ACC112 (cell line): ENCODE data around the gene ADAM22.

Experiments used
- H2AFZ ChIP-seq: fragments of 200-600 bp; sonication (generic); one replicate; pipeline ENCODE4 v1.6.0; 2017; ENCODE audit warnings: antibody characterized with exemption, low read length; ENCODE audit not compliant: unreplicated experiment
- H3K27ac ChIP-seq: fragments of 200-600 bp; sonication (generic); 2 replicates; pipeline ENCODE4 v1.5.1; 2014; ENCODE audit warnings: low read depth, mild to moderate bottlenecking, antibody characterized with exemption, low read length, moderate library complexity
- H3K27me3 ChIP-seq: fragments of 200-600 bp; sonication (generic); 2 replicates; pipeline ENCODE4 v1.6.1; 2014; ENCODE audit warnings: mild to moderate bottlenecking, antibody characterized with exemption, low read length, moderate library complexity, mixed read lengths; ENCODE audit not compliant: insufficient read depth
- H3K36me3 ChIP-seq: fragments of 200-600 bp; sonication (generic); 2 replicates; pipeline ENCODE4 v1.6.1; 2016; ENCODE audit warnings: mild to moderate bottlenecking, antibody characterized with exemption, low read length, moderate library complexity, mixed read lengths; ENCODE audit not compliant: insufficient read depth
- H3K4me1 ChIP-seq: fragments of 200-600 bp; sonication (generic); one replicate; pipeline ENCODE4 v1.6.1; 2016; ENCODE audit warnings: low read length, mixed read lengths; ENCODE audit not compliant: insufficient read depth, unreplicated experiment, control insufficient read depth
- H3K4me3 ChIP-seq: fragments of 200-600 bp; sonication (generic); 2 replicates; pipeline ENCODE4 v1.5.1; 2014; ENCODE audit warnings: mild to moderate bottlenecking, low read depth, low read length
- H3K79me2 ChIP-seq: fragments of 200-600 bp; sonication (generic); one replicate; pipeline ENCODE4 v1.6.0; 2016; ENCODE audit warnings: low read length; ENCODE audit not compliant: control insufficient read depth, unreplicated experiment, insufficient read depth

The ADAM22 gene

DNA sequence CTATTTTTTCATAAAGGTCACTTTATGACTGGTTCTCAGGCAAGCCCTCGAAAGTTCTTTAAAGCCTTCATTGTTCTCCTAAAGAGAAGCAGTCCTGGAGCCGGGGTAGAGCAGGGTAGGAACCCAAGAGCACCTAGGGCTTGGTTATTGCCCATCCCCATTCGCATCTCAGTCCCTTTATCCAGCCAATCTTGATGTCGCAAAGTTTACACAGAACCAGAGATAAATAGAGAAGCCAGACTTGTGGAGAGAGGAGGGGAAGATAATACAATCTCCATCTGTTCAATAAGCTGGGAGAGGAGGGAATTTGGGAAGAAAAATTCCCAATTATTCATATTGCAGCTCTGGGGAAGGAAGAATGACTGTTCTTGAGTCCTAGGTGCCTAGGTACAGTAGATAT, 292.1 kb downstream of the ADAM22 start:
- H3K36me3 ChIP-seq: no peaks in the 10 kb centered on the region
- no peak overlapping the region for H3K4me3 ChIP-seq
- no peak overlapping the region for H2AFZ ChIP-seq
- no peak overlapping the region for H3K27ac ChIP-seq
- H3K79me2 ChIP-seq: no peaks in the 10 kb centered on the region
- H3K4me1 ChIP-seq: peaks cover 38% of the 10 kb centered on the region
- no peaks in the 10 kb centered on the region for H3K27me3 ChIP-seq

DNA sequence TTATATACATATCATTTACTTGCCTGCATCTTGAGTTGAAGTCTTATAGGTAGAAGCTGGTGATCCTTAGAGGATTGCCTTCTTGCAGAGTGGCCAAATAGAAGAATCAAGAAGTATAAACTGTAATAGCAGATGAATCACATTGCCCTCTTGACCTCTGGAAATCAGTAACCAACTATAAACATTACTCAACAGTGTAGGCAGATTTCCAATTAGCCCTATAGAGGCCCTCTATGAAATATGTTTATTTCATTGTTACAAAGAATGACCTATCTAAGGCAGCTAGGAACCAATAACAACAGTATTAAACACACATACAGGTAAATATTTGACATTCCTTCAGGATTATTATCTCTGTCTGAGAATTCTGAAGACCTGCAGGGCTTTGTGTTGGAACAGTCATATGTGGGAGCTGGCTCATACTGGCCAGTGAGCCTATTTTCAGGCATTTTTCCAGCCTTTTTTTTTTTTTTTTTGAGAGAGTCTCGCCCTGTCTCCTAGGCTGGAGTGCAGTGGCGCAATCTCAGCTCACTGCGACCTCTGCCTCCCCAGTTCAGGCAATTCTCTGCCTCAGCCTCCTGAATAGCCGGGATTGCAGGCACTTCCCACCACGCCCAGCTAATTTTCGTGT, 292.9 kb downstream of the ADAM22 start:
- H3K4me1 ChIP-seq: peaks cover 36% of the 10 kb centered on the region
- no peaks in the 10 kb centered on the region for H3K36me3 ChIP-seq
- H3K27ac ChIP-seq: peak overlapping the region; percentile 69
- no peak overlapping the region for H2AFZ ChIP-seq
- H3K79me2 ChIP-seq: no peaks in the 10 kb centered on the region
- no peak overlapping the region for H3K4me3 ChIP-seq
- no peaks in the 10 kb centered on the region for H3K27me3 ChIP-seq

DNA sequence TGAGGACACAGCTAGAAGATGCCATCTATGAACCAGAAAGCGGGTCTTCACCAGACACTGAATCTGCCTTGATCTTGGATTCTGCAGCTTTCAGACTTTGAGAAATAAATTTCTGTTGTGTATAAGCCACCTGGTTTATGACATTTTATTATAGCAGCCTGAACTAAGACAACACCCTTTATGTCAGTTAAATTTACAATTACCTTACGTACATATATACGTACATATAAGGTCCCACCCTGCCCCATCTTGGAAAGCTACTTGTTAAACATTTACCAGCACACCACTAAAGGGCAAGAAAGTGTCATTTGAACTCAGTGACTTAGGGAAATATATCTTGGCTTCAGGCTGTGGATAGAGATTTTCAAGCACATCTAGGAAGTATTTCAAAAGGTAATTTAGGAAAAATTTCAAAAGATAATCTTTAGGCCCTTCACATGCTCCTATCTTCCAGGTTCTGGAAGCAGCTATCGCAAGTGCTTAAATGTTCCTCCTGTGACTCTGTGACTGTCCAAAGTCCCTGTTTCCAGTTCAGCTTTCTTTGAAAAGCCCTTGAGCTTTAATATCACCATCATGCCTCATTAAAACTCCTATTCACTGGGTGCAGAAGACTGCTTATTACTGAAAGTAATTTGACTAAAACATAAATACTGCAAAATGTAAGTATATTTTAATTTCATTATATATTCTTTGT, 295.4 kb downstream of the ADAM22 start:
- no peak overlapping the region for H3K4me3 ChIP-seq
- no peaks in the 10 kb centered on the region for H3K36me3 ChIP-seq
- H3K79me2 ChIP-seq: no peaks in the 10 kb centered on the region
- no peak overlapping the region for H3K27ac ChIP-seq
- peaks cover 30% of the 10 kb centered on the region for H3K4me1 ChIP-seq
- no peak overlapping the region for H2AFZ ChIP-seq
- H3K27me3 ChIP-seq: no peaks in the 10 kb centered on the region

DNA sequence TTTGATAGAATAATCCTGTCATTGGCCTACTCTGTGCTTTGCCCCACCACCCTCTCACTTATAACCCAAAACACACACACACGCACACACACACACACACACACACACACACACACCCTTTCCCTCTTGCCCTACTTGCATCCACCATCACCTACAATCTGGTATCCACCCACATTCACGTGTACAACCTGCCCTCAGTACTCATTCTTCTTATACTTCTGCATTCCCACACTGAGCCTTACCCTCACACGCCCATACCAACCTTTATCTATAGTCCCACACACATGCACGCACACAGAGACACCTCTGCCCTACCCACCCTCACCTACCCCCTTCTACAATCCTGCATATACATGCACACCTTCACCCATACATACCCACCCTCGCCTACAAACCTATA, 296.6 kb downstream of the ADAM22 start:
- Histone ChIP-seq H3K79me2 (no peaks in the 10 kb centered on the region), H3K27me3 (no peaks in the 10 kb centered on the region), H2AFZ (no peak overlapping the region), H3K4me3 (no peak overlapping the region), H3K4me1 (peaks cover 18% of the 10 kb centered on the region), H3K27ac (no peak overlapping the region), H3K36me3 (no peaks in the 10 kb centered on the region)

DNA sequence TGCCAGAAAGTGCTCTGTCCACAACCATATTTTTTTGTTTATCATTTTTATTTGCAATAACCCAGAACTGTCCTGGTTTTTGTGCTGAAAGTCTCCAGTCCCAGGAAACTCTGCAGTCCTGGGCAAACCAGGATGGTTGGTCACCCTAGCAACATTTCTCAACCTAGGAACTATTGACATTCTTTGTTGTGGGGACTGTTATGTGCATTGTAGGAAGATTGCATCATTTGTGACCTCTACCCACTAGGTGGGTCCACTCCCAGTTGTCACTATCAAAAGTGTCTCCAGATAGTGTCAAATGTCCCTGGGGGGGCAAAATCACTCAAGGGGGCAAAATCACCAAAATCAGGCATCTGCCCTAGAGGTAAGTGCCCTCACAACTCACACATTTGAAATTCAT, 299.8 kb downstream of the ADAM22 start:
- Histone ChIP-seq H3K27me3 (no peaks in the 10 kb centered on the region), H3K36me3 (no peaks in the 10 kb centered on the region), H3K79me2 (no peaks in the 10 kb centered on the region), H3K4me1 (no peaks in the 10 kb centered on the region), H3K4me3 (no peak overlapping the region), H3K27ac (no peak overlapping the region), H2AFZ (no peak overlapping the region)

DNA sequence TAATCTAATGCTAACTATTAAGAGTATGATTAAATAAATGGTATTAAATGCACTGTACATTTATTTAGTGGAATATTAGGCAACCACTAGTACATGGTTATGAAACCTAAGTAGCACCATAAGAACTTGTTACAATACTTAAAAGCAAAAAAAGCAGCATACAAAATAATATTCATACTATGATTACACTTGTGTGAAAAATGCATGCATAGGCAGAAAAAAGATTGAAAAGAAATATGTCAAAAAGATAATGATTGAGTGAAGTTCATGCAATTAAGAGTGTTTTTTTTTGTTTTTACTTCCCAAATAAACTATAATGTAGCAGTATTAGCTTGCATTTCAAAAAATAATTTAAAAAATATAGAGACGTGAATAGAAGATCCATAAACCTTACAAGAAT, 305.8 kb downstream of the ADAM22 start:
- H2AFZ ChIP-seq: no peak overlapping the region
- H3K27me3 ChIP-seq: no peaks in the 10 kb centered on the region
- H3K36me3 ChIP-seq: no peaks in the 10 kb centered on the region
- no peaks in the 10 kb centered on the region for H3K4me1 ChIP-seq
- no peak overlapping the region for H3K27ac ChIP-seq
- no peaks in the 10 kb centered on the region for H3K79me2 ChIP-seq
- no peak overlapping the region for H3K4me3 ChIP-seq

DNA sequence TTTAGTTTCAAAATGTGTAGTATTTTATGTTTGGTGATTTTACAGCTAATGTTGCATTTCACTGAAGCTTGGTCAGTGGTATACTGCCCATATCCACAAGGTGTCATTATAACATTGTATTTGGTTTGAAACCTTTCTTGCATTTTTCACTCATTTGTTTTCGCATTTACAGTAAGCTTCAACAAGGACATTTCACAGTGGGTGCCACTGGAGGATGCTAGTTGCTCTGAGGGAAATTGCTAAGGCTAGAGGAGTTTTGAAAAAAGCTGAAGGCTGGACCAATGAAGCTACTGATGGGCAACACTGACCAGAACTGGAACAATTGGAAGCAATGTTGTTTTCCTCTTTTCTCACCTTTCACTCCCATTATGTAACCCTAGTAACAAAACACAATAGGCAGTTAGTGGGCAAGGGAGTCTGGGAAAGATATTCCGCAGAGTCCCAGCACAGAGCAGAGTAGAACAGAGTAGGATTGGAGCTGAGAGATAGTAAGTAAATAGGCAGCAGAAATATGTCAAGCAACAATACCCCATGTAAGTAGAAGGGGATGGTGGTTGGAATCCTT, 309.4 kb downstream of the ADAM22 start:
- Histone ChIP-seq H2AFZ (no peak overlapping the region), H3K27me3 (no peaks in the 10 kb centered on the region), H3K4me1 (no peaks in the 10 kb centered on the region), H3K4me3 (no peak overlapping the region), H3K36me3 (no peaks in the 10 kb centered on the region), H3K27ac (no peak overlapping the region), H3K79me2 (no peaks in the 10 kb centered on the region)

DNA sequence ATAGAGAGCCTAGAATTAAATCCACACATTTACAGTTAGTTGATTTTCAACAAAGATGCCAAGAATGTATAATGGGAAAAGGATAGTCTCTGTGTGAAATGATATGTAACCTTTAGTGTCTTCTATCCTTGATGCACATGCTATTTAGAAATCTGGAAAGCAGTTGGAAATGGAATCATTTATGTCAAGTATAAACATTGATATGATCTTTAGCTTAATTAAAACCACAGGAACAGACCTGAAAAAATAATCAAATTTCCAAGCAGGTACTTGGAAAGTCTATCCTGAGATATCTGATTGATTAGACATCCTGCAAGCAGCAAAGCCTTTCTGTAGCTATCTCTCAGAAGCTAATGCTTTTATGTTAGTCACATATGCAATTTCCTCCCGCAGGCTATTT, 310.2 kb downstream of the ADAM22 start:
- no peak overlapping the region for H3K27ac ChIP-seq
- no peak overlapping the region for H3K4me3 ChIP-seq
- no peaks in the 10 kb centered on the region for H3K79me2 ChIP-seq
- H3K4me1 ChIP-seq: no peaks in the 10 kb centered on the region
- no peaks in the 10 kb centered on the region for H3K27me3 ChIP-seq
- no peak overlapping the region for H2AFZ ChIP-seq
- H3K36me3 ChIP-seq: no peaks in the 10 kb centered on the region
